NCI-H2171 (cell line): ENCODE measurements around the gene SCAANT1.

Experiments
- DNase-seq: peaks from one replicate; lab custom pipeline; 2025; lab: John Stamatoyannopoulos, UW

SCAANT1 gene

GRCh38 chr3:63911873-63912767, at the start of gene SCAANT1:
TSS of gene SCAANT1 (minus strand) at chr3:63912383.
- peak; percentile 63 for DNase-seq

- no peak for DNase-seq
These were observed 49.7 kb upstream of the SCAANT1 start for GRCh38 chr3:63961891-63962290.

GRCh38 chr3:63960048-63960711, 48.0 kb upstream of the SCAANT1 start:
- DNase-seq, result no peak

GRCh38 chr3:63959146-63959545, 47.0 kb upstream of the SCAANT1 start:
- DNase-seq, result no peak

- no peak for DNase-seq
These were observed 43.8 kb upstream of the SCAANT1 start for GRCh38 chr3:63955830-63956545.

- no peak for DNase-seq
These were observed 43.0 kb upstream of the SCAANT1 start for GRCh38 chr3:63955036-63955650.

- DNase-seq, result no peak
These were observed 42.0 kb upstream of the SCAANT1 start for GRCh38 chr3:63954182-63954581.

- DNase-seq, result no peak
These were observed 40.0 kb upstream of the SCAANT1 start for GRCh38 chr3:63952248-63952594.

- no peak for DNase-seq
These were observed 39.5 kb upstream of the SCAANT1 start for GRCh38 chr3:63951492-63952247.

- DNase-seq, result no peak
These were observed 38.5 kb upstream of the SCAANT1 start for GRCh38 chr3:63950698-63951097.

- DNase-seq, result no peak
These were observed 36.8 kb upstream of the SCAANT1 start for GRCh38 chr3:63949005-63949404.

GRCh38 chr3:63947594-63947993, 35.4 kb upstream of the SCAANT1 start:
- no peak for DNase-seq

- no peak for DNase-seq
These were observed 34.6 kb upstream of the SCAANT1 start for GRCh38 chr3:63946753-63947152.

GRCh38 chr3:63945558-63946096, 33.4 kb upstream of the SCAANT1 start:
- DNase-seq, result no peak

GRCh38 chr3:63943678-63944077, 31.5 kb upstream of the SCAANT1 start:
- DNase-seq, result no peak

- DNase-seq, result no peak
These were observed 30.3 kb upstream of the SCAANT1 start for GRCh38 chr3:63942528-63942927.

- DNase-seq, result no peak
These were observed 28.2 kb upstream of the SCAANT1 start for GRCh38 chr3:63940389-63940757.

GRCh38 chr3:63937661-63938651, 25.8 kb upstream of the SCAANT1 start:
- DNase-seq, result no peak

GRCh38 chr3:63936925-63937324, 24.7 kb upstream of the SCAANT1 start:
- DNase-seq, result no peak
